HG02759 (cell line): ENCODE results near the gene CASKIN1.

Source experiments
- ATAC-seq: cut with Tn5 transposase; IDR thresholded peaks from one replicate; pipeline ENCODE4 v1.9.1; 2021; ENCODE audit warnings: mild to moderate bottlenecking, moderate library complexity; ENCODE audit not compliant: unreplicated experiment

CASKIN1 gene

DNA sequence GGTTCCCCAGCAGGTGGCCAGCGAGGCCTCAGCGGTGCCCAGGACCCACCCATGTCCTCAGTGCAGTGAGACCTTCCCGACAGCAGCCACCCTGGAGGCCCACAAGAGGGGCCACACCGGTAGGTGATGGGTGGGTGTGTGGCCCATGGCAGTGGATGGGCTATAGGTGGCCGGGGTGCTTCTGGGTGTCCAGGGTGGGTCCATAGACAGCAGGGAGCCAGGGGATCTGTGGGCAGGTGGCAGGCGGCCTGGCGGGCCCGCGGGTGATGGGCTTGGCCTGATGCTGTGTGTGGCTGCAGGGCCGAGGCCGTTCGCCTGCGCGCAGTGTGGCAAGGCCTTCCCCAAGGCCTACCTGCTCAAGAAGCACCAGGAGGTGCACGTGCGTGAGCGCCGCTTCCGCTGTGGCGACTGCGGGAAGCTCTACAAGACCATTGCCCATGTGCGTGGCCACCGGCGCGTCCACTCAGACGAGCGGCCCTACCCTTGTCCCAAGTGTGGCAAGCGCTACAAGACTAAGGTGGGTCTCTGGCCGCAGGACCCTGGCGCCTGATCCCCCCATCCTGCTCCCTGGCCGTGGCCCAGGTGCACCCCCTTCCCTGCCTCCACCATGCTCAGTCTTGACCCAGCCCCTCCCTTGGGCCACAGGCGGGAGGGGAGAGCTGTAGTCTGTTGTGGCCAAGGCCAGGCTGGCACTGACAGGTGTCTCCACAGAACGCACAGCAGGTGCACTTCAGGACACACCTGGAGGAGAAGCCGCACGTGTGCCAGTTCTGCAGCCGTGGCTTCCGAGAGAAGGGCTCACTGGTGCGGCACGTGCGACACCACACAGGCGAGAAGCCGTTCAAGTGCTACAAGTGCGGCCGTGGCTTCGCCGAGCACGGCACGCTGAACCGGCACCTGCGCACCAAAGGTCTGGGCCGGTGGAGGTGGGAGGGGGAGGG, 37.7 kb upstream of the CASKIN1 start:
- no peak for ATAC-seq

- no peak for ATAC-seq
These were observed 36.8 kb upstream of the CASKIN1 start for GRCh38 chr16:2233046-2233775.

DNA sequence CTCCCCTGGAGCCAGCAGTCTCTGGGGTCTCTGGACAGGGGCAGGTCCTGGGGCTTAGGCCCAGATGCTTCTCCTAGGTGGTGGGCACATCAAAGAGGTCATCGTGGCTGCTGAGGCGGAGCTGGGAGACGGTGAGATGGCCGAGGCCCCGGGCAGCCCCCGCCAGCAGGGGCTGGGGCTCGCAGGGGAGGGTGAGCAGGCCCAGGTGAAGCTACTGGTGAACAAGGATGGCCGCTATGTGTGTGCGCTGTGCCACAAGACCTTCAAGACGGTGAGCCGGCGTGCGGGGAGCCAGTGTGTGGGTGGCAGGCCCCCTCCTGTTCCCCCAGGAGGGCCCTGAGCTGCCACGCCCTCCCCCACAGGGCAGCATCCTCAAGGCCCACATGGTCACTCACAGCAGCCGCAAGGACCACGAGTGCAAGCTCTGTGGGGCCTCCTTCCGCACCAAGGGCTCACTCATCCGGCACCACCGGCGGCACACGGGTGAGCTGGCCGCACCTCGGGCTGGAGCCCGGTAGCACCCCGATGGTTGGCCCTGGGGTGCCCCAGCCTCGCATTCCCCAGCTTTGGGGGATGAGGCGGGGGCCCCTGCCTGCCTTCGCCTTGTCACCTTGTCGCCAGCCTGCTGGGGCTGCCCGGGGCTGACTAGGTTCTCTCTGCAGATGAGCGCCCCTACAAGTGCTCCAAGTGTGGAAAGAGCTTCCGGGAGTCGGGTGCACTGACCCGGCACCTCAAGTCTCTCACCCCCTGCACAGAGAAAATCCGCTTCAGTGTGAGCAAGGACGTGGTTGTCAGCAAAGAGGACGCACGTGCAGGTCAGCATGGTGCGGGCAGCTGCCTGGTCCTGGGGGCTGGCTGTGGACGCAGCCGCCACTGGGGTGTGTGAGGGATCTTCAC, 35.9 kb upstream of the CASKIN1 start:
- ATAC-seq = no peak

DNA sequence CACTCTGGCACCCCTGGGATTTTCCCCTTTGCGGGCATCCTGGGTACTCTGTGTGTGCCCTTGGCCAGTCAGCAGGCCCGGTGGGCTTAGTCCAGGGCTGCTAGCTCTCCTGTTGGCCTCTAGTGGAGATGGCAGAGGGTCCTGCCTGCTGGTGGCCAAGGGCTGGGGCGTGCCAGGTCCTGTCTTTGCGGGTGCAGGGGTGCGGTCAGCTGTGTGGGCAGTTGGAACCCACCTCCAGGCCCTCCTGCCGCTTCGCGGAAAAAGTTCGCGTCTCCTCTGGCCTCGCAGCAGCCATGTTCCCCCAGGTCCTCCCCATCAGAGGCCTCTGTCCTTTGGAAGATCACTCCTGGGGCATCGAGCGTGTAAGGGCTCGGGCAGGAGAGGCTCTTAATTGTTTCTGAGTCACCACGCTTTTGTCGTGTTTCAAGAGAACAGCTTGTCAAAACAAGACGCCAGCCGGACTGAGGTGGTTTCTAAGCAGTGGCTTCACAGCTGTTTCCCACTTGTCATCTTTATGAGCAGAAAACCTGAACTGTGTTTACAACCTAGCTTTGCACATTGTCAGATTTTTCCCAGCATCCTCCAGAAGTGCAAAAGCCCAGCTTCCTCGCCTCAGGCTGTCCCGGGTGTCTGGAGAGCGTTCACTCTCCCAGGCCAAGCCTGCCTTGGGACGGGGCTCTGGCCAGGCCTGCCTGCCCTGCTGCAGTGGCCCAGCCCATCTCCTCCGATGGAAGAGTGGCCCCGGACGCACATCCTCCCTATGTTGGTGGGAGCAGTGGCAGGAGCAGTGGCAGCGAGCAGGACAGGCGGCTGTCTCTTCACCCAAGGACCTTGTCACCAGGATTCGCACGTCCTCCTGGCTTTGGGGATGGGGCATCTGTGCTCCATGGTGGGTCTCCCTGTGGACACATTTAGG, 34.9 kb upstream of the CASKIN1 start:
- ATAC-seq = no peak

GRCh38 chr16:2230376-2230775, 34.0 kb upstream of the CASKIN1 start:
- no peak for ATAC-seq

DNA sequence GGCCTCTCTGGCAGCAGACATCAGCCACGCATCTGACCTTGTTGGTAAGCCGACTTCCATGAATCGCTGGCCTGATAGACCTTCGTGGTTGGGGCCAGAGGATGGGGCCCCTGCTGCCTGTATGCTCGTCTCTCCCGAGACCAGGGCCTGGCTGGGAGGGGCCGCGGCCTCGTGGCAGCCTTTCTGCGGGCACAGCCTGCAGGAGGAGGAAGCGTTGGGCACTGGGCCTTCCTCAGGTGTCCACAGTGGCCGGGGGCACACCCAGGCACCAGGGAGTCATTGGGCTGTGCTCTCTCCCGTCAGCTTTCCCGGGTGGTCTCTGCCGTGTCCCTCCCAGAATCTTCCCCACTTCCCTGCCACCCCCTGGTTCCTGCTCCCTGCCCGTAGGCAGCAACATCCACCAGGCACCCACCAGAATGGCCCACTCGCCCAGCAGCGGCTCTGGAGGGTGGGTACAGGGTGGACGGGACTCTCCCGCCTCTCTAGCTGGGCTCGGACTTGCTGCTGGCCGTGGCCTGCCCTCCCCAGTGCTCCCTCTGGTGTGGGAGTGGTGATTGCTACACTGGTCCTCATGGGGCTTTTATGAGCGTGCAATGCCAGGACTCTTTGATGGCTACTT, 33.3 kb upstream of the CASKIN1 start:
- no peak for ATAC-seq

DNA sequence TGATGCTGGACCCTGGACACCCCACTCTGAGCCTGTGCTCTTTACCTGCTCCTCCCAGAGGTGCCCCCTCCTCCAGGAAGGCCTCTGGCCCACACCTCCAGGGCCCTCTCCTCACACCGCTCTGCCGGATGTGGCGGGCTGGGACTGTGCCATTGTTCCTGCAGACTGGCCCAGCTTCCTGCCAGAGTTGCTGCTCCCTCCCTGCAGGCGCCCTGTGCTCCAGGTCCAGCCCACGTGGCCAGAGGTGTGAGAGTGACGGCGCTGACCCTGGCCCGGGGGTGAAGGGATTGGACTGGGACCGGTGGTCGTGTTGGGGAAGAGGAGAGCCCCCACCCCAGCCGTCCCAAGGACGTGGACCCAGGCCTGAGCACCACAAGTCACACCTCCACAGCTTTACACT, 32.7 kb upstream of the CASKIN1 start:
- ATAC-seq = no peak

GRCh38 chr16:2228161-2228824, 31.9 kb upstream of the CASKIN1 start:
- no peak for ATAC-seq

DNA sequence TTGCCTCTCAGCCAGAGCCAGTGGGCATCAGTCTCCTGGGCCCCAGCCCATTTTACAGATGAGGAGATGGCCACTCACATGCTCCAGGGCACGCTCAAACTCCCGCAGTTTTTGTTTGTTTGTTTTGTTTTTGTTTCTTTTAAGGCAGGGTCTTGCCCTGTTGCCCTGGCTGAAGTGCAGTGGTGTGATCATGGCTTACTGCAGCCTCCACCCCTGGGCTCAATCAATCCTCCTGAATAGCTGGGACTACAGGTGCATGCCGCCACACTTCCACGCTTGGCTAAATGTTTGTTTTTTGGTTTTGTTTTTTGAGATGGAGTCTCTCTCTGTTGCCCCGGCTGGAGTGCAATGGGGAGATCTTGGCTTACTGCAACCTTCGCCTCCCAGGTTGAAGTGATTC, 30.5 kb upstream of the CASKIN1 start:
- ATAC-seq = no peak

DNA sequence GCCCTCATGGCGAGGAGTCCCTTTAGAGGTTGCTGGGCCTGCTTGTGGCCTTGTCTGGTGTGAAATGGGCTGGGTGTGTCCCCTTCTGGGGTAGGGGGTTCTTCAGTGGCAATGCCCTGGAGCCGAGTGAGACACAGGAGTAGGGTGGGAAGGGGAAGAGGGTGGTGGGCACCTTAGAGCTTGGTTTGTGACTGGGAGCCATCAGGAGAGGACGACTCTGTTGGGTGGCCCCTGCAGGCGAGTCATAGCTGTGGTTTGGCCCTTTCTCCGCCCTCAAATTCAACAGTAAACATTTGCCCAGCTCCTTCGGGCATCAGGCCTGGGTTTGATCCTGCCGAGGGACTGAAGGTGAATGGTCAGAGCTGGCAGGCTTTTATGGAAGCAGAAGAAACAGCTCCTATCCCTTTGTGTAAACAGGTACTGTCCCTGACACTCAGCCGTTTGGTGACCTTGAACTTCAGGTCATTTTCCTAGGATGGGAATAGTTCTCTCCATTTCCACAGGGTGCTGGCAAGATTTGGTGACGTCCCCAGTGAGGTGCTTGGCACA, 29.9 kb upstream of the CASKIN1 start:
- ATAC-seq = no peak

- peak; percentile 24 for ATAC-seq
These were observed 27.6 kb upstream of the CASKIN1 start for GRCh38 chr16:2223942-2224486.

GRCh38 chr16:2223221-2223941, 27.0 kb upstream of the CASKIN1 start, which contains the start of gene E4F1:
Gene E4F1 (plus strand): TSS chr16:2223591. CDS start chr16:2223614, 23 bp downstream.
- peak; percentile 94 for ATAC-seq

GRCh38 chr16:2216330-2216729, 19.9 kb upstream of the CASKIN1 start:
- ATAC-seq = no peak

DNA sequence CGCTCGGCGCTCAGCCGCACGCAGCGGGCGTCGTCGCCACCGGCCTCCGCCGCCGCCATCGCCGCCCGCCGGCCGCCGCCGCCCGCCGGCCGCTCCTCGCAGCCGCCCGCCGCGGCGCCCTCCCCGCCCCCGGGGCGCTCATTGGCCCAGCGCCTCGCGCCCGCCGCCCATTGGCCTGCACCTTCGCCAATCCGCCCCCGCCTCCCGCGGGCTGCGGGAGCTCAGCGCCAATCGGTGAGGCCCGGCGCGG, 18.2 kb upstream of the CASKIN1 start, which contains the start of gene PGP:
Gene PGP (minus strand): TSS at position 122 of the 250 bp plus-strand sequence. CDS start 63 bp downstream, at position 59.
- ATAC-seq = peak; percentile 88

DNA sequence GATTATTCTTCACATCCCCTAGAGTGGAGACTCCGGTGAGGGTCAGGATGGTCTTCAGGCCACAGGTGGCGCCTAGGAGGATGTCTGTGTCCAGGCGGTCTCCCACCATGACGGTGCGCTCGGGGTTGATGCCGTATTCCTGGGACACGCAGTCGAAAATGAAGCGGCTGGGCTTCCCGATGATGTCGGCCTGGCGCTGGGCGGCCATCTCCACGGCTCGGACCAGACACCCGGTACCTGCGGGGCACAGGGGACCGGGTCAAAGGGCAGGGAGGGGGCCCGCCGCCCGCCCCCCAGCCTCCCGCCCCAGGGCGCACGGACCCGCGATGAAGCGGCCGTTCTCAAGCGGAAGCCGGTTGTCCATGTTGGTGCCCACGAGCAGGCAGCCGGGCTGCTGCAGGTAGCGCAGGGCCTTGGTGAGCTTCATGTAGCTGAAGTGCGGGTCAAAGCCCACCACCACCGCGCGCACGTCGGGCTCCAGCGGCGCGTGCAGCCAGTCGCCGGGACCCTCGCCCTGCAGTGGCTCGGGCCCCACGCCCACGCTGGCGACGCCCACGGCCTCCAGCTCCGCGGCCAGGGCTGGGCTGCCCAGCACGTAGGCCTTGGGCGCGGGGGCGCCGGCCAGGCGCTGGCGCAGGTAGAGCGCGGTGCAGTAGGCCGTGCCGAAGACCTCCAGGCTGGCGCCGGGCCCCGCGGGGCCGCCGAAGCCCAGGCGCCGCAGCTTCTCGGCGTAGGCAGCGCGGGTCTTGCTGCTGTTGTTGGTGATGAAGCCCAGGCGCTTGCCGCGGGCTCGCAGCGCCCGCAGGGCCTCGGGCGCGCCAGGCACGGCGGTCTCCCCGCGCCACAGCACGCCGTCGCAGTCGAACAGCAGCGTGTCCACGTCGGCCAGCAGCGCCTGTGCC, 17.7 kb upstream of the CASKIN1 start:
- peak; percentile 24 for ATAC-seq

DNA sequence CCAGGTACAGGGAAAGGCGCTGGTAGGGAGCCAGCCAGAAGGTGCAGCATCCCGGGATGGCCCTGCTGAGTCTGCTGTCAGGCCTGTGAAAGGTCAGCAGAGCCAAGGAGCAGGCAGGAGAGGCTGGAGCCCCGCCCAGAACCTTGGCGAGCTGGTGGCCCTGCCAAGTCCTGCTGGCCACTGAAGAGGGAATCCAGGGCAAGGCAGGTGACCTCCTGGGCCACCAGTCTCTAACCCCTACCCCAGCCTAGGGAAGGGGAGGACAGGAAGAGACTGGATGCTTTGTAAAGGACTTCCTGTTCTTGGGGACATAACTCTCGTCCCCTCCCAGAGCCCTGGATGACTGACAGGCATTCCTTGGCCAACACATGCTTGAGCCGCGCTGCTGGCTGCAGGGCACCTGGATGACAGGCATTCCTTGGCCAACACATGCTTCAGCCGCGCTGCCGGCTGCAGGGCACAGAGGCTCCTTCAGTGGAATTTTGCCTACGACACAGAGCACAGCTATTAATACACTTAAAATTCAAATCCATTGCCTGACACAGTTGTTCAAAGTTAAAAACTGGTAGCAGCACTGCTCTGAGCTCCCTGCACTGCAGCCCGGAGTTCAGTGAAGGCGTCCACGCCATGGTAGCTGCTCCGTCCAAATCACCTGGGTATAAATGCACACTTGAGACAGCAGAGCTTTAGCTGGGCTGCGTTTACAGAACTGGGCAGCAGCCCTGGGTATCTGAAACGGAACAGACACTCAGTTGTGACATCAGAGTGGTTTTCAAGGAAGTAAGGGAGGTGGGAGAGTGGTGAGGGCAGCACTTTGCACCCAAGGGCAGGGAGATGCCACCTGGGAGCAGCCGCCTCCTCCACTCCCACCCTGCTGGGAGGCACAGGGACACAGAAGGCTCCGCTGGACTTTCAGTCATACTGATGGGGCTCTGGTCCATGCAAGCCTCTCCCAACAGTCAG, 16.2 kb upstream of the CASKIN1 start:
- ATAC-seq = no peak
